Measurements from ENCODE around the gene SPON1. TPM values are rescaled to one million over a fixed set of nuclear protein-coding genes. Genes with fewer than 3 reads are reported as not detected.

Gene SPON1
- total RNA-seq, 1 experiment from 2014 or later = 6.4 TPM

- Mint-ChIP-seq H3K9me3 (no peaks in the 10 kb centered on the region), H3K27me3 (ENCODE audit: low read depth) (no peaks in the 10 kb centered on the region; the same call in 1 of the 2 replicates), H3K36me3 (no peaks in the 10 kb centered on the region), H3K4me1 (0 out of 2 replicates have a peak, but pooled peaks cover 3% of the 10 kb centered on the region), H3K27ac (no peak overlapping the region), H3K4me3 (no peak overlapping the region)
- ATAC-seq (no peak), DNase-seq (ENCODE audit: low spot score) (no peak)
- no peak for TF ChIP-seq ZNF423 (CRISPR knock-in tag; IDR thresholded peaks at IDR 0.05)
- TF ChIP-seq E2F4 (CRISPR knock-in tag; IDR thresholded peaks at IDR 0.05; ENCODE audit: borderline replicate concordance, low read depth) = no peak
- TF ChIP-seq AR (CRISPR knock-in tag; IDR thresholded peaks at IDR 0.05) = no peak
- no peak for TF ChIP-seq ZNF512 (CRISPR knock-in tag; IDR thresholded peaks at IDR 0.05; ENCODE audit: borderline replicate concordance)
- no peak for TF ChIP-seq CDX4 (CRISPR knock-in tag; IDR thresholded peaks at IDR 0.05; ENCODE audit: borderline replicate concordance)
- TF ChIP-seq PRDM15 (CRISPR knock-in tag; IDR thresholded peaks at IDR 0.05) = no peak
- TF ChIP-seq ERG (CRISPR knock-in tag; IDR thresholded peaks at IDR 0.05) = no peak
- no peak for TF ChIP-seq OVOL2 (CRISPR knock-in tag; IDR thresholded peaks at IDR 0.05; ENCODE audit: borderline replicate concordance)
- TF ChIP-seq ZNF263 (CRISPR knock-in tag; IDR thresholded peaks at IDR 0.05; ENCODE audit: low read depth) = no peak
- no peak for TF ChIP-seq TEAD1 (CRISPR knock-in tag; IDR thresholded peaks at IDR 0.05)
- TF ChIP-seq SOX15 (CRISPR knock-in tag; IDR thresholded peaks at IDR 0.05) = no peak
- TF ChIP-seq IRF2 (CRISPR knock-in tag; IDR thresholded peaks at IDR 0.05; ENCODE audit: borderline replicate concordance, low read depth) = no peak
- TF ChIP-seq SMAD3 (CRISPR knock-in tag; IDR thresholded peaks at IDR 0.05; ENCODE audit: borderline replicate concordance) = no peak
- TF ChIP-seq ZNF219 (CRISPR knock-in tag; IDR thresholded peaks at IDR 0.05; ENCODE audit: borderline replicate concordance) = no peak
- no peak for TF ChIP-seq ZNF671 (CRISPR knock-in tag; IDR thresholded peaks at IDR 0.05)
- TF ChIP-seq CREB1 (CRISPR knock-in tag; IDR thresholded peaks at IDR 0.05) = no peak
- ChIA-PET POLR2A (no interaction called here), CTCF (interaction anchor here (1.2 to 1.5 kb wide), 2 partner anchors 19 to 176 kb away, joined by 4 read pairs; no protein-coding TSS in a partner anchor)
Measured at GRCh38 chr11:13952221-13952620, 10.3 kb upstream of the SPON1 start.
